ENCODE measurements around the gene PDE4B.

DNA sequence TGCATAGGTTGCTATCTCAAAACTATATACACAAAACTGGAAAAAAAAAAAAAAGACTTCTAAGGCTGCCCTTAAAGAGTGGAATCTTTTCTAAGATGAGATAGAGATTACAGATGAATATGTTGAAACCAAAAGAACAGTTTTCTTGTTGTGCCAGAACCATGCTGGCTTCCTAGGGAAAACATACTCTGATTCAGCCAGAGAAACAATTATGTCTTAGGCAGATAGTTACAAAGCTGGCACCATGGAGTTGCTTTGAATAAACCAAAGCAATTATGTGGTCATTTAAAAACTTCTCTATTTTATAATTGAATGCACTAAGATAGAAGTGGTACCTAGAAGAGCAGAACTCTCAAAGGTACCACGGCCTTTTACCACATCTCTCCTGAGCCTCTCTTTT lies 341.3 kb downstream of the PDE4B start:
- TF ChIP-seq, protein P1, sequence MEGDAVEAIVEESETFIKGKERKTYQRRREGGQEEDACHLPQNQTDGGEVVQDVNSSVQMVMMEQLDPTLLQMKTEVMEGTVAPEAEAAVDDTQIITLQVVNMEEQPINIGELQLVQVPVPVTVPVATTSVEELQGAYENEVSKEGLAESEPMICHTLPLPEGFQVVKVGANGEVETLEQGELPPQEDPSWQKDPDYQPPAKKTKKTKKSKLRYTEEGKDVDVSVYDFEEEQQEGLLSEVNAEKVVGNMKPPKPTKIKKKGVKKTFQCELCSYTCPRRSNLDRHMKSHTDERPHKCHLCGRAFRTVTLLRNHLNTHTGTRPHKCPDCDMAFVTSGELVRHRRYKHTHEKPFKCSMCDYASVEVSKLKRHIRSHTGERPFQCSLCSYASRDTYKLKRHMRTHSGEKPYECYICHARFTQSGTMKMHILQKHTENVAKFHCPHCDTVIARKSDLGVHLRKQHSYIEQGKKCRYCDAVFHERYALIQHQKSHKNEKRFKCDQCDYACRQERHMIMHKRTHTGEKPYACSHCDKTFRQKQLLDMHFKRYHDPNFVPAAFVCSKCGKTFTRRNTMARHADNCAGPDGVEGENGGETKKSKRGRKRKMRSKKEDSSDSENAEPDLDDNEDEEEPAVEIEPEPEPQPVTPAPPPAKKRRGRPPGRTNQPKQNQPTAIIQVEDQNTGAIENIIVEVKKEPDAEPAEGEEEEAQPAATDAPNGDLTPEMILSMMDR (conservative IDR thresholded peaks at IDR 0.05 in 1 of 2, IDR thresholded peaks at IDR 0.05 in 1 of 2; ENCODE audit: extremely low read depth in 1 of 2, insufficient read depth in 1 of 2, low read depth in 1 of 2, low read length in 2 of 2) = no peak
- no peak for TF ChIP-seq EZH2 (IDR thresholded peaks at IDR 0.05; ENCODE audit: borderline replicate concordance, low read length)
